Measurements from ENCODE around the gene COL5A1.

COL5A1 gene

GRCh38 chr9:134693011-134693410 is 51.4 kb downstream of the COL5A1 start:
- H3K4me1 ChIP-seq (ENCODE audit: control insufficient read depth, insufficient read depth, low read length), result peaks cover 6% of the 10 kb centered on the region
- no peaks in the 10 kb centered on the region for H3K27me3 ChIP-seq (ENCODE audit: control insufficient read depth, insufficient read depth, low read length)

DNA sequence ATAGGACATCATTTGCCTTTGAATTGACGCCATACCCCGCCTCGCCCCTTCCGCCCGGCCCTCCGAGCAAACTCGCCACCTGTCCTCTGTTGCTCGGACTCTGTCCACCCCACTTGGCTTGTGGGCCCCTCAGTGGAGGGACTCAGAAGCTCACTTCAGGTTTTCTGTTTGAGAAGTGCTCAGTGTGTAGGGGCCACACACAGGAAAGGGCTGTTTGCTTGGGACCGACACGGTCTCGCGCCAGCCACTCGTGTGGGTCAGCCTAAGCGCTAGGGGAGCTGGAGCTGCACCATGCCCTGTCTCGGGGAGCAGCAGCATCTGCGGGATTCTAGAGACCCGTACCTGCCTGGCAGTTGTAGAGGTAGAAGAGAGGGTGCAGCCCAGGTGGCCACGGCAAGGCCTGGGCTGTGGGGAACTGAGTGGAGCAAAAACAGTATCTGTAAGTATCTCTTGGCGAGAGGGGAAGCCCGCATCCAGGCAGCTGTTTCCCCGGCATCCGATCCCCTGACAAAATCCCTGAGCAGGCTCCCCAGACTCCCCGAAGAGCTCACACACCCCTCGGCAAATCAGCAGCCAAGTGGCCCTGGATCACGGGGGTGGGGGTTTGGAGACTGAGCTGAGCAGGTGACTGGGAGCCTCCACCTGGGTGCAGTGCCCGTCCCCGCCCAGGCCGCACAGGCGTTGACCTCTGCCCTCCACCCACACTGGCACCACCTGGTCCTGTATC is 52.2 kb downstream of the COL5A1 start:
- Histone ChIP-seq H3K4me3 (ENCODE audit: low read length) (no peak overlapping the region), H3K9ac (ENCODE audit: low read length) (no peak overlapping the region)

More at GRCh38 chr9:134693011-134693410, 51.4 kb downstream of the COL5A1 start:
- Histone ChIP-seq H3K4me3 (ENCODE audit: low read length) (no peak overlapping the region), H3K27ac (ENCODE audit: low read depth, low read length) (no peak overlapping the region), H3K9ac (ENCODE audit: low read length) (no peak overlapping the region), H3K36me3 (ENCODE audit: control insufficient read depth, insufficient read depth, low read length) (peaks cover 3% of the 10 kb centered on the region)

DNA sequence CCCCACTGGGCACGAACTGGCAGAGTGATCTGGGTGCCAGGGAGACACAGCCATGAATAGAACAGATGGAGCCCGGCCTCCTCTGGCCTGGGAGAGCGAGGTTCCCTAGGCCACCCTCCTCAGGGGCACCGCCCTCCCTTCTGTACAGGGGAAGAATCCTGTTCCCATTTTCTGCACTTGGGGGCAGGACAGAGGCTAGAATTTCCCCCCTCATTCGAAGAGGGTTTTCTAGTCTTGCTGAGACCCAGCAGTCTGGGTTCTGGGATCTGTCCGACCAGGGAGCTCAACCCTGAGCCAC is 52.7 kb downstream of the COL5A1 start:
- Histone ChIP-seq H3K4me3 (ENCODE audit: low read length) (no peak overlapping the region), H3K36me3 (ENCODE audit: control insufficient read depth, insufficient read depth, low read length) (peaks cover 3% of the 10 kb centered on the region), H3K4me1 (ENCODE audit: control insufficient read depth, insufficient read depth, low read length) (peaks cover 12% of the 10 kb centered on the region), H3K9ac (ENCODE audit: low read length) (no peak overlapping the region), H3K27ac (ENCODE audit: low read depth, low read length) (no peak overlapping the region), H3K27me3 (ENCODE audit: control insufficient read depth, insufficient read depth, low read length) (no peaks in the 10 kb centered on the region)

More for the DNA sequence above, 52.2 kb downstream of the COL5A1 start:
- Histone ChIP-seq H3K4me1 (ENCODE audit: control insufficient read depth, insufficient read depth, low read length) (peaks cover 9% of the 10 kb centered on the region), H3K27me3 (ENCODE audit: control insufficient read depth, insufficient read depth, low read length) (no peaks in the 10 kb centered on the region), H3K27ac (ENCODE audit: low read depth, low read length) (no peak overlapping the region), H3K36me3 (ENCODE audit: control insufficient read depth, insufficient read depth, low read length) (peaks cover 3% of the 10 kb centered on the region)

- H3K27me3 ChIP-seq (ENCODE audit: control insufficient read depth, insufficient read depth, low read length), result no peaks in the 10 kb centered on the region
- H3K9ac ChIP-seq (ENCODE audit: low read length), result no peak overlapping the region
- no peak overlapping the region for H3K4me3 ChIP-seq (ENCODE audit: low read length)
- no peak overlapping the region for H3K27ac ChIP-seq (ENCODE audit: low read depth, low read length)
- H3K36me3 ChIP-seq (ENCODE audit: control insufficient read depth, insufficient read depth, low read length), result peaks cover 3% of the 10 kb centered on the region
- peaks cover 10% of the 10 kb centered on the region for H3K4me1 ChIP-seq (ENCODE audit: control insufficient read depth, insufficient read depth, low read length)
These were observed 53.1 kb downstream of the COL5A1 start for GRCh38 chr9:134694714-134695113.

DNA sequence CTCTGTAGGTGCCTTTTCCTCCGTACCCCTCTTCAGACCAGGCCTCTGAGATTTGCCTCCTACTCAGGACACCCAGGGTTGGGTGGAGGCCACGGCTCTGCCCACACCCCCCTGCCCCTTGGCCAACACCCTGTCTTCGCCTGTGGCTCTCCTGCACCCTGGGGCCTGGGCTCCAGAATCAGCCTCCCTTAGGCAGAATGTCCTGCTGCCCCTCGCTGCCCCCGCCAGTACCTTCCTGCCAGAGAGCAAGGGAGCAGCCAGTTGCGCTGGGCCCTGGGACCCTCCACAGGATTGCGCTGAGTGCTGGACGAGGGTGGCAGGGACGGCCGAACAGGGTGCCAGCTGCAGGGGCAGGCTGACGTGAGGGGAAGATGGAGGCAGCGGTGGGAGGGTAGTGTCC is 53.5 kb downstream of the COL5A1 start:
- no peak overlapping the region for H3K27ac ChIP-seq (ENCODE audit: low read depth, low read length)
- peaks cover 3% of the 10 kb centered on the region for H3K36me3 ChIP-seq (ENCODE audit: control insufficient read depth, insufficient read depth, low read length)
- peaks cover 6% of the 10 kb centered on the region for H3K4me1 ChIP-seq (ENCODE audit: control insufficient read depth, insufficient read depth, low read length)
- H3K4me3 ChIP-seq (ENCODE audit: low read length), result no peak overlapping the region
- H3K27me3 ChIP-seq (ENCODE audit: control insufficient read depth, insufficient read depth, low read length), result no peaks in the 10 kb centered on the region
- no peak overlapping the region for H3K9ac ChIP-seq (ENCODE audit: low read length)

DNA sequence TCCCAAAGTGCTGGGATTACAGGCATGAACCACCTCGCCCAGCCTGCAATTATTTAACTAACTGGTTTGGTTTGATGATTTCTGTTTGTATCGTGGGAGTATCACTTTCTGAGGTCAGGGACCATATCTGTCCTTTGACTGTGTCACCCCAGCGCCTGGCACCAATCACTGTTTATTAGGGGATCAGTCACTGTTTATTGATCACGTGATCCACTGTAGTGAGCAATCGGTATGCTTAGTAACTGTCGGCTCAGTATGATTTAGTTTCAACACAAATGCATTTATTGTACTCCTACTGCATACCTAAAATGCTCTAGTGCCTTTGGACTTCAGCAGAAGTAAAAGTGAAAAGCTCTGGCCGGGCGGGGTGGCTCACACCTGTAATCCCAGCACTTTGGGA is 54.8 kb downstream of the COL5A1 start:
- Histone ChIP-seq H3K27me3 (ENCODE audit: control insufficient read depth, insufficient read depth, low read length) (no peaks in the 10 kb centered on the region), H3K4me1 (ENCODE audit: control insufficient read depth, insufficient read depth, low read length) (peaks cover 6% of the 10 kb centered on the region), H3K9ac (ENCODE audit: low read length) (no peak overlapping the region), H3K27ac (ENCODE audit: low read depth, low read length) (no peak overlapping the region), H3K4me3 (ENCODE audit: low read length) (no peak overlapping the region), H3K36me3 (ENCODE audit: control insufficient read depth, insufficient read depth, low read length) (peaks cover 11% of the 10 kb centered on the region)

GRCh38 chr9:134698111-134698510 is 56.5 kb downstream of the COL5A1 start:
- no peak overlapping the region for H3K27ac ChIP-seq (ENCODE audit: low read depth, low read length)
- no peak overlapping the region for H3K4me3 ChIP-seq (ENCODE audit: low read length)
- peaks cover 10% of the 10 kb centered on the region for H3K4me1 ChIP-seq (ENCODE audit: control insufficient read depth, insufficient read depth, low read length)
- H3K36me3 ChIP-seq (ENCODE audit: control insufficient read depth, insufficient read depth, low read length), result peaks cover 17% of the 10 kb centered on the region
- H3K9ac ChIP-seq (ENCODE audit: low read length), result no peak overlapping the region
- H3K27me3 ChIP-seq (ENCODE audit: control insufficient read depth, insufficient read depth, low read length), result no peaks in the 10 kb centered on the region

DNA sequence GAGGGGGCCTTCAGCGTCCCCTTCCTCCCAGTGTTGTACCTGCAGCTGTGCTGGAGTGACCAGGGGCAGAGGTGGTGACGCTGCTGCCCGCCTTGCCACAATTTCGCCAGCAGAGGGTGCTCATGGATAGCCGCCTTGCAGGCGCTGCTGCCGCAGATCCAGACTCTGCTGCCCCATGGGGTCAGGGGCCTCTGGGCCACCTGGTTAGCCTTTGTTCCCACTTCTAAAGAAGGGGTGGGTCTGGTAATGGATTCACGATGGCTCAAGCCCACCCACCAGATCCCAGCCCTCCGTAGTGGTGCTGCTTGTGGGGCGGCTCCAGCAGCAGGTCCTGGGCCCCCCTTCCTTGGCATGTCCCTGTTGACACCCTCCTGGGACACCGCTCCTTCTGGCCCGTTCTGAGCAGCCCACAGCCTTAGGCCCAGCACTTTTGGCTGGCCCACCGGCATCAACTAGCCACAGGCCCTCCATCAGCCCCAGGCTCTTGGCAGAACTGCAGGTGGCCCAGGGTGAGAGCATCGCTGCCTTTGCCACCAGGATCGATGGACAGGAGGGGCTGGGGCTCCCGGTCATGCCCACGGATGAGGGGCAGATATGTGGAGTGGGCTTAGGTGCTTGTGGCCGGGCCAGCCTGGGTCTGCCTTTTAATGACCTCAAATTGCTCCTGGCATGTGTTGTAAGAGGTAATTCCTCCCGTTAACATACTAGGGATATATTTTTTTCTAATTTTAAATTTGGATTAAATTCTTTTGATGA is 57.2 kb downstream of the COL5A1 start:
- peaks cover 17% of the 10 kb centered on the region for H3K36me3 ChIP-seq (ENCODE audit: control insufficient read depth, insufficient read depth, low read length)
- peaks cover 13% of the 10 kb centered on the region for H3K4me1 ChIP-seq (ENCODE audit: control insufficient read depth, insufficient read depth, low read length)
- no peaks in the 10 kb centered on the region for H3K27me3 ChIP-seq (ENCODE audit: control insufficient read depth, insufficient read depth, low read length)
- H3K9ac ChIP-seq (ENCODE audit: low read length), result no peak overlapping the region
- no peak overlapping the region for H3K4me3 ChIP-seq (ENCODE audit: low read length)
- no peak overlapping the region for H3K27ac ChIP-seq (ENCODE audit: low read depth, low read length)

DNA sequence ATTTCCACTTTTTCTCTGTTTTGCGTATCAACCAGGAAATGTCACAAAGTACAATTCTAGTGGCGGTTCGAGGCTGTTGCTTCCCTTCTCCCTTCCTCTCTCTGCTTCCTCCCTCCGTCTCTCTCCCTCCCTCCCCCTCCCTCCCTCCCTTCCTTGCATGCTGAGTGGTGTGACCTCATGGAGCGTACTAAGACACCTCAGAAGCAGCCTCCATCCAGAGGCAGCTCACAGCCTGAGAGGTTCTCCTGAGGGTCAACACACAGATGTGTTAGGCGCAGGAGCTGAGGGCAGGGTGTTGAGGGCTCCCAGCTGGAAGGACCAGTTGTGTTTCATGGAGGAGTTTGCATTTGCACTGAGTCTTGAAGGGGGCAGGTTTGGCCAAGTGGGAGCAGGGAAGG is 57.7 kb downstream of the COL5A1 start:
- H3K9ac ChIP-seq (ENCODE audit: low read length), result no peak overlapping the region
- no peaks in the 10 kb centered on the region for H3K27me3 ChIP-seq (ENCODE audit: control insufficient read depth, insufficient read depth, low read length)
- H3K36me3 ChIP-seq (ENCODE audit: control insufficient read depth, insufficient read depth, low read length), result peaks cover 17% of the 10 kb centered on the region
- peaks cover 17% of the 10 kb centered on the region for H3K4me1 ChIP-seq (ENCODE audit: control insufficient read depth, insufficient read depth, low read length)
- no peak overlapping the region for H3K4me3 ChIP-seq (ENCODE audit: low read length)
- H3K27ac ChIP-seq (ENCODE audit: low read depth, low read length), result no peak overlapping the region

GRCh38 chr9:134700636-134701350 is 59.2 kb downstream of the COL5A1 start:
- peaks cover 31% of the 10 kb centered on the region for H3K4me1 ChIP-seq (ENCODE audit: control insufficient read depth, insufficient read depth, low read length)
- peaks cover 17% of the 10 kb centered on the region for H3K36me3 ChIP-seq (ENCODE audit: control insufficient read depth, insufficient read depth, low read length)
- no peaks in the 10 kb centered on the region for H3K27me3 ChIP-seq (ENCODE audit: control insufficient read depth, insufficient read depth, low read length)

DNA sequence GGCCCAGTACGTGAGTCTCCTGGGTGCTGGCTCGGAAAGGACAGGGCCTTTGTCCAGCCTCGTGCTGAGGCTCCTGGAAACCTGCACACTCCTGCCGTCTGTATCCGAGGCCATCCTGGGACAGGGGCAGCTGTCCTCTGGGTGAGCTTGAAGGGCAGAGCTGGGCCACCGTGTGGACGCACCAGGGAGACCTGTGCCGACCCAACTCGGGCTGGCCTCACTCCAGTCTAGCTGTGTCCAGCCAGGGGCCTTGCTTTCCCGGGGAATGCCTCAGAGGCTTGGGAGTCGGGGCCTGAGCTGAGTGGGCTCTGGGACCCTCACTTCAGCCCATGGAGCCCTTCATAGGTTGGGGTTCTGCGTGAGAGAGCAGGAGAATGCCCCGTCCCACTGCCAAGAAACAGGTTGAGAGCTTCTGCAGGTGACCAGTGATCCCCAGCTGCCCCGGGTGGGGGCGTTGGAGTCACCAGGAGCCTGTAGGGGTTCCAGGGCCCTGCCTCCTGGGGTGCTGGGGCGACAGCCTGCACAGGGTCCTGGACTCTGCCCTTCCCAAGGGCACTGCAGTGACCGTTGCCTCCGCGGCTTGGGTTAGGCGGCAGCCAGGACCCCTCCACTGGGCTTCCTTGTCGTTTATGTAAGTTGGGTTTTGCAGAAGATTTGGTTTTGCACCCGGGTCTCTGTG is 60.1 kb downstream of the COL5A1 start:
- H3K27ac ChIP-seq (ENCODE audit: low read depth, low read length), result no peak overlapping the region
- H3K4me1 ChIP-seq (ENCODE audit: control insufficient read depth, insufficient read depth, low read length), result peaks cover 40% of the 10 kb centered on the region
- no peak overlapping the region for H3K9ac ChIP-seq (ENCODE audit: low read length)
- no peaks in the 10 kb centered on the region for H3K27me3 ChIP-seq (ENCODE audit: control insufficient read depth, insufficient read depth, low read length)
- no peak overlapping the region for H3K4me3 ChIP-seq (ENCODE audit: low read length)
- H3K36me3 ChIP-seq (ENCODE audit: control insufficient read depth, insufficient read depth, low read length), result peaks cover 17% of the 10 kb centered on the region

More at GRCh38 chr9:134700636-134701350, 59.2 kb downstream of the COL5A1 start:
- H3K4me3 ChIP-seq (ENCODE audit: low read length), result no peak overlapping the region
- no peak overlapping the region for H3K27ac ChIP-seq (ENCODE audit: low read depth, low read length)
- H3K9ac ChIP-seq (ENCODE audit: low read length), result no peak overlapping the region

DNA sequence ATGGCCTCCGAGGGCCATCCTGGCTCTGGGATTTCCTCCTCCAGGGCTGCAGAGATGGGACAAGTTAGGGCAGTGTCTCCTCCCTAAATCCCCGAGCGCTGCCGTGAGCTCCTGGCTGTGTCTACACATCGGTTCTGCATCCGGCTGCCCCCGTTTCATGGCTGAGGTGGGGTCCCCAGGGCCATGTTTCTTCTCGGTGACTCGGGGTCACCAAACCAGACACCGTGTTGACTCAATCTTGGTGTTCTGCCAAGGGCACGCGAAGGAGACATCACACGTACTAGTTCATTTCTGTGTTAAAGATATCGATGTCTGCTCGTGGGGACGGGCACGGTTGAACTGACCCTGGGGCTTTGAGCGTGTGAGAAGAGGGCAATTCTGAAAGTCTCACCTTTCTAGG is 60.7 kb downstream of the COL5A1 start:
- H3K4me3 ChIP-seq (ENCODE audit: low read length), result no peak overlapping the region
- H3K9ac ChIP-seq (ENCODE audit: low read length), result no peak overlapping the region
- H3K36me3 ChIP-seq (ENCODE audit: control insufficient read depth, insufficient read depth, low read length), result peaks cover 17% of the 10 kb centered on the region
- no peak overlapping the region for H3K27ac ChIP-seq (ENCODE audit: low read depth, low read length)
- H3K4me1 ChIP-seq (ENCODE audit: control insufficient read depth, insufficient read depth, low read length), result peaks cover 44% of the 10 kb centered on the region
- H3K27me3 ChIP-seq (ENCODE audit: control insufficient read depth, insufficient read depth, low read length), result no peaks in the 10 kb centered on the region

All from rectal smooth muscle tissue (tissue), 1 donor.